ENCODE measurements around the gene DPM3. TPM values are rescaled to one million over a fixed set of nuclear protein-coding genes. Genes with fewer than 3 reads are reported as not detected.
A peak's percentile ranks its signal among the peaks of the same experiment; 100 is the strongest.

DPM3 gene
- total and polyA plus RNA-seq, 2 of the 13 experiments (the other 11 are each of a cell fraction or from before 2014, with no cell fraction given) = 23.2 to 53.4 TPM

DNA sequence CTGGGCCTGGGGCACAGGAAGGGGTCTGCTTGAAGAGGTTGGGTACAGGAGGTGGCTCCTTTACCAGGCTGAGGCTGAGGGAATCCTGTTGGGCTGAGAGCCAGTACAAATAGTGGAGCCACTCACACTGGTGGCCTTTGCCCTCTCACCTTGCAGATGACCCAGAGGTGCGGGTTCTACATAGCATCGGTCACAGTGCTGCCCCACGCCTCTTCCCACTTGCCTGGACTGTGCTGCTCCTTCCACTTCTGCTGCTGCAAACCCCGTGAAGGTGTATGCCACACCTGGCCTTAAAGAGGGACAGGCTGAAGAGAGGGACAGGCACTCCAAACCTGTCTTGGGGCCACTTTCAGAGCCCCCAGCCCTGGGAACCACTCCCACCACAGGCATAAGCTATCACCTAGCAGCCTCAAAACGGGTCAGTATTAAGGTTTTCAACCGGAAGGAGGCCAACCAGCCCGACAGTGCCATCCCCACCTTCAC, 6.5 kb downstream of the DPM3 start (continued):
- TF ChIP-seq, protein P1, sequence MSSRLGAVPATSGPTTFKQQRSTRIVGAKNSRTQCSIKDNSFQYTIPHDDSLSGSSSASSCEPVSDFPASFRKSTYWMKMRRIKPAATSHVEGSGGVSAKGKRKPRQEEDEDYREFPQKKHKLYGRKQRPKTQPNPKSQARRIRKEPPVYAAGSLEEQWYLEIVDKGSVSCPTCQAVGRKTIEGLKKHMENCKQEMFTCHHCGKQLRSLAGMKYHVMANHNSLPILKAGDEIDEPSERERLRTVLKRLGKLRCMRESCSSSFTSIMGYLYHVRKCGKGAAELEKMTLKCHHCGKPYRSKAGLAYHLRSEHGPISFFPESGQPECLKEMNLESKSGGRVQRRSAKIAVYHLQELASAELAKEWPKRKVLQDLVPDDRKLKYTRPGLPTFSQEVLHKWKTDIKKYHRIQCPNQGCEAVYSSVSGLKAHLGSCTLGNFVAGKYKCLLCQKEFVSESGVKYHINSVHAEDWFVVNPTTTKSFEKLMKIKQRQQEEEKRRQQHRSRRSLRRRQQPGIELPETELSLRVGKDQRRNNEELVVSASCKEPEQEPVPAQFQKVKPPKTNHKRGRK (CRISPR knock-in tag; IDR thresholded peaks at IDR 0.05) = no peak
- TF ChIP-seq HHEX (CRISPR knock-in tag; IDR thresholded peaks at IDR 0.05) = no peak
- TF ChIP-seq ZNF253 (CRISPR knock-in tag; IDR thresholded peaks at IDR 0.05; ENCODE audit: borderline replicate concordance) = no peak
- no peak for TF ChIP-seq GLI4 (CRISPR knock-in tag; IDR thresholded peaks at IDR 0.05; ENCODE audit: borderline replicate concordance)
- no peak for TF ChIP-seq HMG20A (CRISPR knock-in tag; IDR thresholded peaks at IDR 0.05; ENCODE audit: borderline replicate concordance)
- no peak for TF ChIP-seq ZNF383 (CRISPR knock-in tag; IDR thresholded peaks at IDR 0.05; ENCODE audit: borderline replicate concordance)
- TF ChIP-seq ZNF549 (CRISPR knock-in tag; IDR thresholded peaks at IDR 0.05) = no peak
- no peak for TF ChIP-seq SOX5 (CRISPR knock-in tag; IDR thresholded peaks at IDR 0.05; ENCODE audit: borderline replicate concordance)
- TF ChIP-seq XBP1 (CRISPR knock-in tag; IDR thresholded peaks at IDR 0.05) = no peak
- no peak for TF ChIP-seq YEATS2 (CRISPR knock-in tag; IDR thresholded peaks at IDR 0.05; ENCODE audit: borderline replicate concordance)
- TF ChIP-seq, protein P2, sequence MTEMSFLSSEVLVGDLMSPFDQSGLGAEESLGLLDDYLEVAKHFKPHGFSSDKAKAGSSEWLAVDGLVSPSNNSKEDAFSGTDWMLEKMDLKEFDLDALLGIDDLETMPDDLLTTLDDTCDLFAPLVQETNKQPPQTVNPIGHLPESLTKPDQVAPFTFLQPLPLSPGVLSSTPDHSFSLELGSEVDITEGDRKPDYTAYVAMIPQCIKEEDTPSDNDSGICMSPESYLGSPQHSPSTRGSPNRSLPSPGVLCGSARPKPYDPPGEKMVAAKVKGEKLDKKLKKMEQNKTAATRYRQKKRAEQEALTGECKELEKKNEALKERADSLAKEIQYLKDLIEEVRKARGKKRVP (CRISPR knock-in tag; IDR thresholded peaks at IDR 0.05) = no peak
- TF ChIP-seq ZNF816 (CRISPR knock-in tag; IDR thresholded peaks at IDR 0.05; ENCODE audit: borderline replicate concordance) = no peak
- no peak for TF ChIP-seq CEBPB (IDR thresholded peaks at IDR 0.05; ENCODE audit: borderline replicate concordance, low read depth, low read length)
- no peak for TF ChIP-seq SMAD9 (CRISPR knock-in tag; IDR thresholded peaks at IDR 0.05)
- TF ChIP-seq, protein P3, sequence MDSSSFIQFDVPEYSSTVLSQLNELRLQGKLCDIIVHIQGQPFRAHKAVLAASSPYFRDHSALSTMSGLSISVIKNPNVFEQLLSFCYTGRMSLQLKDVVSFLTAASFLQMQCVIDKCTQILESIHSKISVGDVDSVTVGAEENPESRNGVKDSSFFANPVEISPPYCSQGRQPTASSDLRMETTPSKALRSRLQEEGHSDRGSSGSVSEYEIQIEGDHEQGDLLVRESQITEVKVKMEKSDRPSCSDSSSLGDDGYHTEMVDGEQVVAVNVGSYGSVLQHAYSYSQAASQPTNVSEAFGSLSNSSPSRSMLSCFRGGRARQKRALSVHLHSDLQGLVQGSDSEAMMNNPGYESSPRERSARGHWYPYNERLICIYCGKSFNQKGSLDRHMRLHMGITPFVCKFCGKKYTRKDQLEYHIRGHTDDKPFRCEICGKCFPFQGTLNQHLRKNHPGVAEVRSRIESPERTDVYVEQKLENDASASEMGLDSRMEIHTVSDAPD (CRISPR knock-in tag; IDR thresholded peaks at IDR 0.05) = no peak
- no peak for TF ChIP-seq ZNF792 (CRISPR knock-in tag; IDR thresholded peaks at IDR 0.05)
- TF ChIP-seq ZNF788 (CRISPR knock-in tag; IDR thresholded peaks at IDR 0.05; ENCODE audit: borderline replicate concordance) = no peak
- TF ChIP-seq PAX8 (CRISPR knock-in tag; IDR thresholded peaks at IDR 0.05; ENCODE audit: borderline replicate concordance) = no peak
- TF ChIP-seq, protein P4, sequence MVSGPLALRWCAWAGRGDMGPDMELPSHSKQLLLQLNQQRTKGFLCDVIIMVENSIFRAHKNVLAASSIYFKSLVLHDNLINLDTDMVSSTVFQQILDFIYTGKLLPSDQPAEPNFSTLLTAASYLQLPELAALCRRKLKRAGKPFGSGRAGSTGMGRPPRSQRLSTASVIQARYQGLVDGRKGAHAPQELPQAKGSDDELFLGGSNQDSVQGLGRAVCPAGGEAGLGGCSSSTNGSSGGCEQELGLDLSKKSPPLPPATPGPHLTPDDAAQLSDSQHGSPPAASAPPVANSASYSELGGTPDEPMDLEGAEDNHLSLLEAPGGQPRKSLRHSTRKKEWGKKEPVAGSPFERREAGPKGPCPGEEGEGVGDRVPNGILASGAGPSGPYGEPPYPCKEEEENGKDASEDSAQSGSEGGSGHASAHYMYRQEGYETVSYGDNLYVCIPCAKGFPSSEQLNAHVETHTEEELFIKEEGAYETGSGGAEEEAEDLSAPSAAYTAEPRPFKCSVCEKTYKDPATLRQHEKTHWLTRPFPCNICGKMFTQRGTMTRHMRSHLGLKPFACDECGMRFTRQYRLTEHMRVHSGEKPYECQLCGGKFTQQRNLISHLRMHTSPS (CRISPR knock-in tag; IDR thresholded peaks at IDR 0.05; ENCODE audit: low read depth) = peak; percentile 69
- no peak for TF ChIP-seq PLRG1 (conservative IDR thresholded peaks at IDR 0.05)
- TF ChIP-seq RXRA (CRISPR knock-in tag; IDR thresholded peaks at IDR 0.05) = peak; percentile 62; the same call in 1 of the 2 replicates
- no peak for TF ChIP-seq SETDB1 (CRISPR knock-in tag; IDR thresholded peaks at IDR 0.05; ENCODE audit: borderline replicate concordance)
- no peak for TF ChIP-seq ZNF432 (CRISPR knock-in tag; IDR thresholded peaks at IDR 0.05; ENCODE audit: borderline replicate concordance)
- no peak for TF ChIP-seq ZNF629 (CRISPR knock-in tag; conservative IDR thresholded peaks at IDR 0.05)
- TF ChIP-seq ZNF33B (CRISPR knock-in tag; IDR thresholded peaks at IDR 0.05) = 0 out of 2 replicates have a peak, but pooled peaks have one; percentile 26
- TF ChIP-seq KDM1A (CRISPR knock-in tag; IDR thresholded peaks at IDR 0.05) = no peak
- no peak for TF ChIP-seq NFYB (CRISPR knock-in tag; IDR thresholded peaks at IDR 0.05)
